Measurements from ENCODE around the gene SYCP2.

SYCP2 gene

GRCh38 chr20:59827138-59828056, 106.0 kb downstream of the SYCP2 start:
- Histone ChIP-seq H4K8ac (ENCODE audit: low read depth, low read length) (no peak overlapping the region), H3K4ac (ENCODE audit: low read depth, low read length) (no peak overlapping the region), H2BK12ac (ENCODE audit: low read length) (no peak overlapping the region), H3K27ac (ENCODE audit: low read depth, low read length) (no peak overlapping the region), H3K9me3 (ENCODE audit: insufficient read depth, low read depth, low read length) (peaks cover 7% of the 10 kb centered on the region), H4K91ac (ENCODE audit: low read depth, low read length) (no peak overlapping the region), H3K4me2 (ENCODE audit: low read length) (no peak overlapping the region), H3K79me2 (ENCODE audit: control insufficient read depth, insufficient read depth, low read length, poor library complexity) (no peaks in the 10 kb centered on the region), H3K79me1 (ENCODE audit: low read length) (no peaks in the 10 kb centered on the region), H4K12ac (ENCODE audit: low read depth, low read length) (no peak overlapping the region), H2BK120ac (ENCODE audit: insufficient read depth, low read length, poor library complexity) (no peak overlapping the region), H3K27me3 (ENCODE audit: insufficient read depth, low read length) (no peaks in the 10 kb centered on the region), H3K18ac (ENCODE audit: low read length) (no peak overlapping the region), H2AK5ac (ENCODE audit: low read length) (no peak overlapping the region), H3K23ac (ENCODE audit: low read length) (no peak overlapping the region), H3K4me3 (ENCODE audit: low read depth, low read length) (no peak overlapping the region), H2AFZ (ENCODE audit: insufficient read depth, low read length, poor library complexity) (no peak overlapping the region), H3K36me3 (ENCODE audit: control insufficient read depth in 1 of 2, insufficient read depth in 2 of 2, low read length in 2 of 2) (no peaks in the 10 kb centered on the region), H3K4me1 (ENCODE audit: control insufficient read depth in 1 of 2, insufficient read depth in 2 of 2, low read length in 2 of 2) (peaks cover 5 to 10% of the 10 kb centered on the region in 2 experiments), H2BK5ac (ENCODE audit: low read depth, low read length, poor library complexity) (no peak overlapping the region), H3K14ac (ENCODE audit: low read length) (no peak overlapping the region), H3K9ac (ENCODE audit: low read length) (no peak overlapping the region)
- DNase-seq: no peak
- WGBS (ENCODE audit: extremely low coverage, insufficient coverage, insufficient read length): no CpG with 5 or more reads among the region's 16 CpGs

- H3K27me3 ChIP-seq (ENCODE audit: insufficient read depth, low read length): no peaks in the 10 kb centered on the region
- no peaks in the 10 kb centered on the region for H3K36me3 ChIP-seq (ENCODE audit: control insufficient read depth in 1 of 2, insufficient read depth in 2 of 2, low read length in 2 of 2)
- no peak overlapping the region for H2AFZ ChIP-seq (ENCODE audit: insufficient read depth, low read length, poor library complexity)
- no CpG with 5 or more reads among the region's 11 CpGs for WGBS (ENCODE audit: extremely low coverage, insufficient coverage, insufficient read length)
- no peak overlapping the region for H3K18ac ChIP-seq (ENCODE audit: low read length)
- H3K9ac ChIP-seq (ENCODE audit: low read length): no peak overlapping the region
- no peak overlapping the region for H4K12ac ChIP-seq (ENCODE audit: low read depth, low read length)
- H4K8ac ChIP-seq (ENCODE audit: low read depth, low read length): no peak overlapping the region
- DNase-seq: no peak
- no peak overlapping the region for H2AK5ac ChIP-seq (ENCODE audit: low read length)
- peaks cover 7% of the 10 kb centered on the region for H3K9me3 ChIP-seq (ENCODE audit: insufficient read depth, low read depth, low read length)
- H2BK120ac ChIP-seq (ENCODE audit: insufficient read depth, low read length, poor library complexity): no peak overlapping the region
- H3K4ac ChIP-seq (ENCODE audit: low read depth, low read length): no peak overlapping the region
- no peaks in the 10 kb centered on the region for H3K79me2 ChIP-seq (ENCODE audit: control insufficient read depth, insufficient read depth, low read length, poor library complexity)
- H2BK12ac ChIP-seq (ENCODE audit: low read length): no peak overlapping the region
- H3K4me1 ChIP-seq (ENCODE audit: control insufficient read depth in 1 of 2, insufficient read depth in 2 of 2, low read length in 2 of 2): peaks cover 4 to 6% of the 10 kb centered on the region in 2 experiments
- peak overlapping the region; percentile 3 for H3K23ac ChIP-seq (ENCODE audit: low read length)
- no peak overlapping the region for H2BK5ac ChIP-seq (ENCODE audit: low read depth, low read length, poor library complexity)
- no peak overlapping the region for H3K27ac ChIP-seq (ENCODE audit: low read depth, low read length)
- H3K4me2 ChIP-seq (ENCODE audit: low read length): no peak overlapping the region
- H3K4me3 ChIP-seq (ENCODE audit: low read depth, low read length): peak overlapping the region; percentile 8
- no peaks in the 10 kb centered on the region for H3K79me1 ChIP-seq (ENCODE audit: low read length)
- H3K14ac ChIP-seq (ENCODE audit: low read length): no peak overlapping the region
- H4K91ac ChIP-seq (ENCODE audit: low read depth, low read length): no peak overlapping the region
Observed at GRCh38 chr20:59825944-59826759, 107.3 kb downstream of the SYCP2 start.

GRCh38 chr20:59825563-59825920, 107.9 kb downstream of the SYCP2 start:
- no peak overlapping the region for H3K18ac ChIP-seq (ENCODE audit: low read length)
- H3K9ac ChIP-seq (ENCODE audit: low read length): no peak overlapping the region
- H3K27ac ChIP-seq (ENCODE audit: low read depth, low read length): no peak overlapping the region
- no peaks in the 10 kb centered on the region for H3K79me2 ChIP-seq (ENCODE audit: control insufficient read depth, insufficient read depth, low read length, poor library complexity)
- H3K23ac ChIP-seq (ENCODE audit: low read length): no peak overlapping the region
- no peaks in the 10 kb centered on the region for H3K36me3 ChIP-seq (ENCODE audit: control insufficient read depth in 1 of 2, insufficient read depth in 2 of 2, low read length in 2 of 2)
- H2AFZ ChIP-seq (ENCODE audit: insufficient read depth, low read length, poor library complexity): no peak overlapping the region
- DNase-seq: no peak
- no peak overlapping the region for H3K14ac ChIP-seq (ENCODE audit: low read length)
- H3K4me1 ChIP-seq (ENCODE audit: control insufficient read depth in 1 of 2, insufficient read depth in 2 of 2, low read length in 2 of 2): no peaks in the 10 kb centered on the region
- peaks cover 7% of the 10 kb centered on the region for H3K9me3 ChIP-seq (ENCODE audit: insufficient read depth, low read depth, low read length)
- no CpG with 5 or more reads among the region's 4 CpGs for WGBS (ENCODE audit: extremely low coverage, insufficient coverage, insufficient read length)
- no peak overlapping the region for H2BK120ac ChIP-seq (ENCODE audit: insufficient read depth, low read length, poor library complexity)
- H3K4me2 ChIP-seq (ENCODE audit: low read length): no peak overlapping the region
- H2BK5ac ChIP-seq (ENCODE audit: low read depth, low read length, poor library complexity): no peak overlapping the region
- H4K12ac ChIP-seq (ENCODE audit: low read depth, low read length): no peak overlapping the region
- H4K91ac ChIP-seq (ENCODE audit: low read depth, low read length): no peak overlapping the region
- no peak overlapping the region for H3K4ac ChIP-seq (ENCODE audit: low read depth, low read length)
- H2AK5ac ChIP-seq (ENCODE audit: low read length): no peak overlapping the region
- no peak overlapping the region for H3K4me3 ChIP-seq (ENCODE audit: low read depth, low read length)
- no peak overlapping the region for H2BK12ac ChIP-seq (ENCODE audit: low read length)
- no peaks in the 10 kb centered on the region for H3K27me3 ChIP-seq (ENCODE audit: insufficient read depth, low read length)
- no peak overlapping the region for H4K8ac ChIP-seq (ENCODE audit: low read depth, low read length)
- H3K79me1 ChIP-seq (ENCODE audit: low read length): no peaks in the 10 kb centered on the region

GRCh38 chr20:59824711-59825562, 108.5 kb downstream of the SYCP2 start:
- no peaks in the 10 kb centered on the region for H3K79me1 ChIP-seq (ENCODE audit: low read length)
- H3K23ac ChIP-seq (ENCODE audit: low read length): no peak overlapping the region
- H3K27ac ChIP-seq (ENCODE audit: low read depth, low read length): no peak overlapping the region
- H3K4me1 ChIP-seq (ENCODE audit: control insufficient read depth in 1 of 2, insufficient read depth in 2 of 2, low read length in 2 of 2): no peaks in the 10 kb centered on the region
- no peak overlapping the region for H3K4me2 ChIP-seq (ENCODE audit: low read length)
- no peak overlapping the region for H2BK5ac ChIP-seq (ENCODE audit: low read depth, low read length, poor library complexity)
- H3K9ac ChIP-seq (ENCODE audit: low read length): no peak overlapping the region
- H3K4ac ChIP-seq (ENCODE audit: low read depth, low read length): no peak overlapping the region
- H2BK12ac ChIP-seq (ENCODE audit: low read length): no peak overlapping the region
- H3K18ac ChIP-seq (ENCODE audit: low read length): no peak overlapping the region
- no peak overlapping the region for H3K14ac ChIP-seq (ENCODE audit: low read length)
- H2AFZ ChIP-seq (ENCODE audit: insufficient read depth, low read length, poor library complexity): no peak overlapping the region
- no peak overlapping the region for H3K4me3 ChIP-seq (ENCODE audit: low read depth, low read length)
- no peak for DNase-seq
- H4K12ac ChIP-seq (ENCODE audit: low read depth, low read length): no peak overlapping the region
- no CpG with 5 or more reads among the region's 8 CpGs for WGBS (ENCODE audit: extremely low coverage, insufficient coverage, insufficient read length)
- no peak overlapping the region for H2AK5ac ChIP-seq (ENCODE audit: low read length)
- no peak overlapping the region for H4K8ac ChIP-seq (ENCODE audit: low read depth, low read length)
- H3K27me3 ChIP-seq (ENCODE audit: insufficient read depth, low read length): no peaks in the 10 kb centered on the region
- no peak overlapping the region for H2BK120ac ChIP-seq (ENCODE audit: insufficient read depth, low read length, poor library complexity)
- H4K91ac ChIP-seq (ENCODE audit: low read depth, low read length): no peak overlapping the region
- peaks cover 9% of the 10 kb centered on the region for H3K9me3 ChIP-seq (ENCODE audit: insufficient read depth, low read depth, low read length)
- H3K79me2 ChIP-seq (ENCODE audit: control insufficient read depth, insufficient read depth, low read length, poor library complexity): no peaks in the 10 kb centered on the region
- H3K36me3 ChIP-seq (ENCODE audit: control insufficient read depth in 1 of 2, insufficient read depth in 2 of 2, low read length in 2 of 2): no peaks in the 10 kb centered on the region

All from trophoblast cell (in vitro differentiated cells and primary cell).